AG04449 (cell line): ENCODE measurements around the gene PLPP7.

Experiments
- CTCF ChIA-PET: fragments of 350-600 bp; formaldehyde crosslinking; extraction: SDS; loops from one replicate; lab custom pipeline; 2021; ENCODE audit warnings: antibody characterized with exemption; lab: Yijun Ruan, JAX
- POLR2A ChIA-PET: fragments of 400-600, 350-600 bp; formaldehyde crosslinking; extraction: SDS; loops from one replicate; lab custom pipeline; 2020; ENCODE audit warnings: antibody characterized with exemption, inconsistent platforms; lab: Yijun Ruan, JAX
- DNase-seq: peaks from one replicate; pipeline ENCODE4 v3.0.0-alpha.2; 2010; ENCODE audit warnings: low read depth, low spot score
- H3K4me3 ChIP-seq: 2 replicates; pipeline ENCODE4 v1.5.1; 2011; ENCODE audit warnings: low read depth, mild to moderate bottlenecking, control low read depth, low read length
- CTCF ChIP-seq: IDR thresholded peaks from one replicate; pipeline ENCODE4 v1.5.1; 2011; ENCODE audit warnings: mild to moderate bottlenecking, moderate library complexity, low read length, control low read depth, inconsistent platforms; ENCODE audit not compliant: insufficient read depth; ENCODE audit errors: missing control alignments

PLPP7 gene

GRCh38 chr9:131276891-131277286 is 12.6 kb upstream of the PLPP7 start:
- H3K4me3 ChIP-seq: peak overlapping the region; percentile 48
- DNase-seq: no peak
- no peak for TF ChIP-seq CTCF
- ChIA-PET CTCF (no interaction called here), POLR2A (no interaction called here)

- no peak for TF ChIP-seq CTCF
- peak overlapping the region; percentile 48 for H3K4me3 ChIP-seq
- ChIA-PET POLR2A (interaction anchor here (1.0 kb wide), 1 partner anchor 21 kb away, joined by 4 read pairs; no protein-coding TSS in a partner anchor), CTCF (interaction anchor here (1.1 kb wide), 1 partner anchor 10 kb away, joined by 3 read pairs; no protein-coding TSS in a partner anchor)
- no peak for DNase-seq
Observed at GRCh38 chr9:131277287-131277909, 12.1 kb upstream of the PLPP7 start.

- POLR2A ChIA-PET: interaction anchor here (1.0 kb wide), 1 partner anchor 21 kb away, joined by 4 read pairs; no protein-coding TSS in a partner anchor
- peak overlapping the region; percentile 48 for H3K4me3 ChIP-seq
- DNase-seq: no peak
- no peak for TF ChIP-seq CTCF
- CTCF ChIA-PET: interaction anchor here (1.1 kb wide), 1 partner anchor 10 kb away, joined by 3 read pairs; no protein-coding TSS in a partner anchor
Observed at GRCh38 chr9:131277910-131278701, 11.4 kb upstream of the PLPP7 start.

- no peak for DNase-seq
- TF ChIP-seq CTCF: no peak
- ChIA-PET CTCF (interaction anchor here (1.1 kb wide), 1 partner anchor 9 kb away, joined by 3 read pairs; no protein-coding TSS in a partner anchor), POLR2A (no interaction called here)
- no peak overlapping the region for H3K4me3 ChIP-seq
Observed at GRCh38 chr9:131278702-131279111, 10.8 kb upstream of the PLPP7 start.

- POLR2A ChIA-PET: no interaction called here
- no peak for DNase-seq
- CTCF ChIA-PET: interaction anchor here (1.2 kb wide), 1 partner anchor 10 kb away, joined by 3 read pairs; the partner anchor contains the start of gene PLPP7
- no peak for TF ChIP-seq CTCF
- no peak overlapping the region for H3K4me3 ChIP-seq
Observed at GRCh38 chr9:131279196-131279862, 10.2 kb upstream of the PLPP7 start.
